ENCODE measurements around the gene RPF1. TPM values are rescaled to one million over a fixed set of nuclear protein-coding genes. Genes with fewer than 3 reads are reported as not detected.
A peak's percentile ranks its signal among the peaks of the same experiment; 100 is the strongest.
"Not testable (repeated sequence)": the region's sequence is repeated elsewhere in the genome, so short reads cannot be mapped to it uniquely, and the experiment has no call there.

Gene RPF1, protein sequence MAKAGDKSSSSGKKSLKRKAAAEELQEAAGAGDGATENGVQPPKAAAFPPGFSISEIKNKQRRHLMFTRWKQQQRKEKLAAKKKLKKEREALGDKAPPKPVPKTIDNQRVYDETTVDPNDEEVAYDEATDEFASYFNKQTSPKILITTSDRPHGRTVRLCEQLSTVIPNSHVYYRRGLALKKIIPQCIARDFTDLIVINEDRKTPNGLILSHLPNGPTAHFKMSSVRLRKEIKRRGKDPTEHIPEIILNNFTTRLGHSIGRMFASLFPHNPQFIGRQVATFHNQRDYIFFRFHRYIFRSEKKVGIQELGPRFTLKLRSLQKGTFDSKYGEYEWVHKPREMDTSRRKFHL
- total RNA-seq (2014; rRNA removed; shearing (Covaris generic)), result 38.0 and 42.6 TPM in 2 replicates

DNA sequence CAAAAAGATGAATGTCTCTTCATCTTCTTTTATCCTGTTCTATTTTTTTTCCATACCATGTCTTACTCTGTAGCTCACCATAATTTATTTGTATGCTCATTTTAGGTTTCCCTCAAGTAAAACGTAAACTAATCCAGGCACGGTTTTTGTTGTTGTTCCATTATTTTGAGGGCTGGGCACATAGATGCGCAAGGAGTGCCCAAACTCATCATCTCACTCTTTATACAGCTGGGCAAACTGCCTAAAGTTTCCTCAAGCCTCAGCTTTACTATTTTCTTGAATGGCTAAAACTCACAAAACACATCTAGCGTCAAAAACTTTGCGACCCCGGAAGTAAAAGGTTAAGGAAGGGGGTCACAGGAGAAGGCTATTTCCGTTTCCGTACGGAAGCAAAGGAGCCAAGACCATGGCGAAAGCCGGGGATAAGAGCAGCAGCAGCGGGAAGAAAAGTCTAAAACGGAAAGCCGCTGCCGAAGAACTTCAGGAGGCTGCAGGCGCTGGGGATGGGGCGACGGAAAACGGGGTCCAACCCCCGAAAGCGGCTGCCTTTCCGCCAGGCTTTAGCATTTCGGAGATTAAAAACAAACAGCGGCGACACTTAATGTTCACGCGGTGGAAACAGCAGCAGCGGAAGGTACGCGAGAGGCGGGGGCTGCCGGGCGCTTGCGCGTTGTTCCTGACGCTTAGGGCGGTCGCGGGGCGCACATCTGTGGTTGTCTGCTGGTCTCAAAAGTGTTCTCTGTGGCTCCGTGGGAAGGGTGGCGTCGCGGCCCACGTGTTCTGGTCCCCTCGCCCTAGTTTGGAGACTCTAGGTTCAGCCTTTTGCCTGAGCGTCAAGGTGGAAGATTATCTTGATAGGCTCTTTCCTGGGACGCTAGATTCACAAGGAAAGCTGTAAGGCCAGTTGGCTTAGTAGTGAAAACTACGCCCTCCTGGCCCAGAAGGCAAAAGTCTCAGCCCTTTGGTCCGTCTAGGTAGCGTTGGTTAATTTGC is at the start of gene RPF1:
RPF1 (plus strand) TSS at position 391 of the 993 bp plus-strand sequence; CDS start at position 407, 16 bp downstream.
- DNase-seq (ENCODE audit: low spot score), result peak; percentile 84

DNA sequence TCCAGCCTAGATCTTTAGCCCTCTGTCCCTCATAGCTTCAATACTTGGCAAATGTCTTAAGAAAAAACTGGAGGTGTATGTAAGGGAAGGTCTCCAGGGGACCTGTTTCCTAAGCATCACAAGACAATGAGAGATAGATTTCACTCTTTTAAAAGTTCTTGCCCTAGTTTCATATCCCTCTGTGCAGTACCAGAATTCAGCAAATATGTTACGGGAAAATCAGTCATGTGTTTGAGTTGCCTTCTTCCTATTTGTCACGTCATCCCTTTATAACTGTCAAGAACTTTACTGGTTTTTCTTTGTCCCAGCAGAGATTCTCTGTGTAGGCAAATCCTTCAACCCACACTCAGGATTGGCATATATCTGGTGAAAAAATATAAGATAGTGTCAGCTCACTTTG is 48.5 kb upstream of the RPF1 start:
- no peak for DNase-seq (ENCODE audit: low spot score)

DNA sequence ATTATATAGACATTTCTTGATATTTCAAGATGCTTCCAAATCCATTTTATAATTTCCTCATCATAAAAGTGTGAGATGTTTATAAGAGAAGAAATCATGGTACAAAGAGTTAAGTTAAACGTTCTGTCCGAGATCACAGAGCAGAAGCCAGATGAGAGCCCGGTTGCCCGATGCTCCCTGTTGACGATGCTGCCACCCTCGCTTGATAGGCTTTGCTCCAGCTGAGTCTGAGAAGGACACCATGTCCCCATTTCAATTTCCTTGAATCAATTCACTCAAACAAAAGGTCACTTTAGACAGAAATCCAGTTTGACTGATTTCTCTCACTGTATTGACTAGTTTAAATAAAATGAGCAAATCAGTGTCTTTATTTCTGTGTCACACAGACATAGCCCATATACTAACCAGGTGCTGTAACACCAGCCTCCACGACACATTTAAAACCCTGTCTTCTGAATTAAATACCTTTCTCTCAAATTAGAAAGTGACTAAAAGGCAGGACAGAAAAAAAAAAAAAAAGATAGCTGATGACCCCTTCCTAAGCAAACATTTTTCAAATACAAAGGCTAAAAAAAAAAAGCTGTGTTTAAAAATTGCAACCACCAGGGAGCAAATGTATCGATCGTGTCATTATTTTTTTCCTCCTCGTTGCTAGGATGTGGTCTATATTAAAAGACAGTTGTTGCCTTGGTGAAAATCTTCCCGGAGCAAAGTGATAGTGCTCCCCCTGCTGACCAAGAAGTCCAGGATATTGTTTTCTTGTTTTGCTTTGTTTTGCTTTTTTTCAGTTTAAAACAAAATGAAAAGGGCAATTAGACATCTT is 45.6 kb upstream of the RPF1 start:
- DNase-seq (ENCODE audit: low spot score), result peak; percentile 90

DNA sequence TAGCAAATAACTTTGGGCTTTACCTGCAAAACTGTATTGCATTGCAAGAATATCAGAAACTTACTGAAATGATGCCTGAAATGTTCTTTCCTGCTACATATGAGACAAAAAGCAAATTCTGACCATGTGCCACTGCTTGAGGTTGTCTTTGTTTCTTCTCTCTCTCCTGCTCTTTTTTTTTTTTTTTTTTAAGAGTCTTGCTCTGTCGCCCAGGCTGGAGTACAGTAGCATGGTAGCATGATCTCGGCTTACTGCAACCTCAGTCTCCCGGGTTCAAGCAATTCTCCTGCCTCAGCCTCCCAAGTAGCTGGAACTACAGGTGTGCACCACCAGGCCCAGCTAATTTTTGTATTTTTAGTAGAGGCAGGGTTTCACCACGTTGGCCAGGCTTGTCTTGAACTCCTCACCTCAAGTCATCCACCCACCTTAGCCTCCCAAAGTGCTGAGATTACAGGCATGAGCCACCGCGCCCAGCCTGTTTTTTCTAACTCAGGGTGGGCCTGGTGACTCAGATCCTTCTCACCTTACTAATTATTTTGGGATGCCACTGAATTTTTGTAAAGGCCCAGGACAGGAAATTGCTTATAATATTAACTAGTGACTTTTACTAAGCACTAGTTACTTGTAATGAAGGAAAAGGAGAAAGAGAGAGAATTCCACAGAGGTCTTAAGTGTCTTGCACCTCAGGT is 44.8 kb upstream of the RPF1 start:
- no peak for DNase-seq (ENCODE audit: low spot score)

DNA sequence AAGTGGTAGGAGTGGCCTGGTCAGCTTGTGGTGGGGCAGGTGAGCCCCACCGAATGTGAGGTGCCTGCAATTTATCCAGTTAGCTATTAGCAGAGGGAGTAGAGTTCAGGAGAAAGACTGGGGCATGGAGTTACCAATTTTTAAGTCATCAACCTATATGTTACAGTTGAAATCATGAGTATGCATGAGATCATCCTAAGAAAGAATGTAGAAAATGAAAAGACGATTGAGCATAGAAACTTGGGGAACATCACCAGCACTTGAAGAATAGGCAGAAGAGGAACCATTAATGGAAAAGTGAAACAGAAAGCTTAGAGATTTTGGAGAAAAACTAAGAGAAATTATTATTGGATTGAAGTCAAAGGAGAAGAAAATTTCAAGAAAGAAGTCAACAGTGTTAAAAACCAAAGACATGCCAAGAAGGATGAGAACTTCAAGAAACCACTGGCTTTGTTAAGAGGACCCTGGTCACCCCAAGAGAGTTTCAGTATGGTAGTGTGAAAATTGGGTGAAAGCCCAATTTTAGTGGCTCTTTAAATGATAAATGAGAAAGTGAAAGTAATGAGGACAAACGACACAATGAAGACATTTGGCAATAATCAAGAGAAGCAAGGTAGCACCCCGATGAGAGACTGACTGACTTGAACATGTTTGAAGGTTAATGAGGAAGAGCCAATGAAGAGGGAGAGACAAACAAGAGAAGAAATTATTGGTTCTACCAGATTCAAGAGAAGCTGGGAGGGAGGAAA is 44.1 kb upstream of the RPF1 start:
- DNase-seq (ENCODE audit: low spot score), result no peak

DNA sequence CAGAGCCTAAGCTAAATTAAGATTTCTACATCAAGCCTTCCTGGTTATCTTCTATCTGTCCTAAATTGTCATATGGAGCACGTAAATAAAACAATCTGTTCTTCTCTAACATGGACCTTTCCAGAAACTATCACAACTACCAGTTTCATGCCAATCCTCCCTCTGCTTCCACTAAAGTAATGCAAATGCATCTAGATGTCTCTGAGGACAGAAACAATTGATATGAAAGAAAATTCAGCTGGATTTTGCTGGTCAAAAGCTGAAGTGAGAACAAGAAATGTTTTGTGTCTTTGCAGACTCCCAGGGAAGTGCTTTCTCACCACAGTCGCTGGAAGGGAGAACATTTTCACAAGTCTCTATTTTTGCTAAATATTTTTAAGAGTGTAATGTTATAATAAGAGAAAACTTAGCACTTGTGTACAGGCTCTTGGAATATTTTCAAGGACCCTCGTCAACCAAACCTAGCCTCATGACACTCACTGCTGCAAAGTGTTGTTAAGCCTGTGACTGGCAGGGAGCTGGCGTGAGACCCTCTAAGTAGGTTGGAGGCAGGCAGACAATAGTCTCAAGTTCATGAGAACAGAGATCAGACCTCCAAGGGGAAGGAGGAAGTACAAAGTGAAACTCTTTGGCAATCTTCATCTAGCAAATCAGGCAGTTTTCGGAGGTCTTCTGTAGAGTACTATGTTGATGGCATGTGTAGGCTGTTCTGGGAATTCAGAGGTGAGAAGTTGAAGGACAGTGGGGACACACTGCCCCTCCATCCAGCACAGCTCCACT is 42.0 kb upstream of the RPF1 start:
- DNase-seq (ENCODE audit: low spot score), result no peak

DNA sequence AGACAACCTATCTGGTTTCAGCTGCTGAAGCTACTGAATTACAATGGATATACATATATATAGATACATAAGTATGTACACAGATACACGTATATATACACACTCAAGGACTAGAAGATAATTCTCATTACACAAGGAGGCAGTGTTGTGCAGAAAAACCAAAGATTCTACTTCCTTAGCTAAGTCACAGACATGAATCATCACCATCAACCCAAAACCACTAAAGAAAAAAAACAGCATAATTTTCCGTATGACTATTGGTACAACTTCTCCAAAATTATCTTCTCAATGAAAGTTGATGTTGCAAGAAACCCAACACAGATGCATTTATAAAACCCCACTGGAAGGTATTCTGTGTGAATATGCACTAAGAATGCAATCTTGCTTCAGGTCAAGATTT is 36.8 kb upstream of the RPF1 start:
- peak; percentile 84 for DNase-seq (ENCODE audit: low spot score)

DNA sequence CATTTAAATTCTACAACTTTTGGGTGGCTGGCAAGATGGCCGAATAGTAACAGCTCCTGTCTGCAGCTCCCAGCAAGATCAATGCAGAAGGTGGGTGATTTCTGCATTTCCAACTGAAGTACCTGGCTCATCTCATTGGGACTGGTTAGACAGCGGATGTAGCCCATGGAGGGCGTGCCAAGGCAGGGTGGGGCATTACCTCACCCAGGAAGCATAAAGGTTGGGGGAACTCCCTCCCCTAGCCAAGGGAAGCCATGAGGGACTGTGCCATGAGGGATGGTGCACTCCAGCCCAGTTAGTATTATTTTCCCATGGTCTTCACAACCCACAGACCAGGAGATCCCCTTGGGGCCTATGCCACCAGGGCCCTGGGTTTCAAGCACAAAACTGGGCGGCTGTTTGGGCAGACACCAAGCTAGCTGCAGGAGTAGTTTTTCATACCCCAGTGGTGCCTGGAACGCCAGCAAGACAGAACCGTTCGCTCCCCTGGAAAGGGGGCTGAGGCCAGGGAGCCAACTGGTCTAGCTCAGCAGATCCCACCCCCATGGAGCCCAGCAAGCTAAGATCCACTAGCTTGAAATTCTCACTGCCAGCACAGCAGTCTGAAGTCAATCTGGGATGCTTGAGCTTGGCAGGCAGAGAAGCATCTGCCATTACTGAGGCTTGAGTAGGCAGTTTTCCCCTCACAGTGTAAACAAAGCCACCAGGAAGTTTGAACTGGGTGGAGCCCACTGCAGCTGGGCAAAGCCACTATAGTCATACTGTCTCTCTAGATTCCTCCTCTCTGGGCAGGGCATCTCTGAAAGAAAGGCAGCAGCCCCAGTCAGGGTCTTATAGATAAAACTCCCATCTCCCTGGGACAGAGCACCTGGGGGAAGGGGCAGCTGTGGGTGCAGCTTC is 36.1 kb upstream of the RPF1 start:
- peak; percentile 61 for DNase-seq (ENCODE audit: low spot score)

DNA sequence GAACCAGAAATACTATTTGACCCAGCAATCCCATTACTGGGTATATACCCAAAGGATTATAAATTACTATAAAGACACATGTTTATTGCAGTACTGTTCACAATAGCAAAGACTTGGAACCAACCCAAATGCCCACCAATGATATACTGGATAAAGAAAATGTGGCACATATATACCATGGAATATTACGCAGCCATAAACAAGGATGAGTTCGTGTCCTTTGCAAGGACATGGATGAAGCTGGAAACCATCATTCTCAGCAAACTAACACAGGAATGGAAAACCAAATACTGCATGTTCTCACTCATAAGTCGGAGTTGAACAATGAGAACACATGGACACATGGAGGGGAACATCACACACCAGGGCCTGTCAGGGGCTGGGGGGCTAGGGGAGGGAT is 30.4 kb upstream of the RPF1 start:
- not testable (repeated sequence) for DNase-seq (ENCODE audit: low spot score)

DNA sequence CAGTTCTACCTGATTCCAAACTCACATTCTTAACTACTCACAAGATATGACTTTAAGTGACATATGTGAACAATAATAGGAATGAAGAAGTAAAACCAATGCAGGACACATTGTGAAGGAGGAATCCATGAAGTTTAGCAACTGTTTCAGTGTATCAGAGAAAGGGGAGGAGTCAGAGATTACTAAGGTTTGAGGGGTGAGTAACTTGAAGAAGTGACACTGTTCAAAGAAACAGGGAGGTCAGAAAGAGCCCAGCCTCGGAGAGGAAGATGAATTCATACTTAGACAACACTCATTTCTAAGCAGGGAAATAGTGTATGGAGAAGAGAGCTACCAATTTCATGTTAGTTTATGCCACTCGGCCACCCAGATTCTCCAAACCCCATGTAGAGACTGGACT is 28.2 kb upstream of the RPF1 start:
- no peak for DNase-seq (ENCODE audit: low spot score)

DNA sequence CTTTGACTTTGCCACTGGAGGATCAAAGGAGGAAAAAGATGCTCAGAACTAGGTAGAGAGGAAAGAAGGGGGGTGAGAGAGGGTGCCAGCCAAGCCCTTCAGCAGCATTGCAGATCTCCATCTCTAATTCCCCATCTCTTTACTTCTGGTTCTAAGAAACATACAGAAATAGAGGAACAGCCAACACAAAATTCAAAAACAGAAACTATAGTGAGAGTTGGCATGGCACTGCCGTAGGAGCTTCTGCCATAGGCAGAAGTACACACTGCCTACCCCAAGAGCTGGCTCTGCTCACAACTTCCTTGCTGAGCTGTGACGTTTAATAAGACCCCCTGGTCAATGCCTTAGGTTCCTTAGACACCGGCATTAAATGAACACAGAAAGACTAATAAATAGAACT is 26.6 kb upstream of the RPF1 start:
- DNase-seq (ENCODE audit: low spot score), result no peak

DNA sequence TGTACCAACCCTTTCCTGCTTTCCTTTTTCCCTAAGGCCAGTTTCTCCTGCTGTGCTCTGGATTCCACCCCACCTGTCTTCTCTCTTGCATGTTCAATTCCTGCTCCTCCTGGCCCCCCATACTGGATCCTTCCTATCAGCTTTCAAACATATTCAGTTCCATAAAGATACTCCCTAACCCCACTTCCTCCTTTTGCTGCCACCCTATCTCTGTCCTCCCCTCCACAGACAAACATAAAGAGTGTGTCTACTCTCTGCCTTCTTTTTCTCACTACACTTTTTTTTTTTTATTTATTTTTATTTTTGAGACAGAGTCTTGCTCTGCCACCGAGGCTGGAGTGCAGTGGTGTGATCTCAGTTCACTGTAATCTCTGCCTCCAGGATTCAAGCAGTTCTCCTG is 16.9 kb upstream of the RPF1 start:
- DNase-seq (ENCODE audit: low spot score), result no peak

DNA sequence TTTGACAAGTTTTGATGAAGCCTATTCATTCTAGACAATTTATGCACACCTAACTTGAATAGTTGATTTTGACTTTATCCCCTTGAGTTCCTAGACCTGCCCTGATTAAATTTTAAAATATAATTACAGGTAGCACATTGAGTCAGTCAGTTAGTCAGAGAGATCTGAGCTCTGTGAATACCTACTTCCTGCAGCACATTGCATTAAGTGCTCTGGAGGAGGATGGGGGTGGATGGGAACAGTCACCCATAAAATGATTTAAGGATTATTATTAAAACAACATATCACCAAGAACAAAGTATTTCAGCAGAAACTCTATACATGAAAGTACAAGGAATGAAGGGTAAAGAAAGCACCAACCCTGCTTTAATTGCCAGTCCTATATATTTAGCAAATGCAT is 11.8 kb upstream of the RPF1 start:
- DNase-seq (ENCODE audit: low spot score), result no peak

DNA sequence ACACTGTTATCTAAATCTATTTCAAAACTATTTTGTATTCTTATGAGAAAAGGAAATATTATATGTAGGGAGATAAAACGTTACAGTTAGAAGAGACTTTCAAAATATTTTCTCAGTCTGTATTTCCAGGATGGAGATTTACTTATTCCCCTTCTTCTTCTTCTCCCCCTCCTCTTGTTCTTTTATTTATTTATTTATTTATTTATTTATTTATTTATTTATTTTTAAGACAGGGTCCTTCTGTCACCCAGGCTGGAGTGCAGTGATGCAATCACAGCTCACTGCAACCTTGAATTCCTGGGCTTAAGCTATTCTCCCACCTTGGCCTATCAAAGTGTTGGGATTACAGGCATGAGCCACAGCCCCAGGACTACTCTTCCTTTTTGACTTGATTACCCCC is 2.8 kb upstream of the RPF1 start:
- DNase-seq (ENCODE audit: low spot score), result no peak

DNA sequence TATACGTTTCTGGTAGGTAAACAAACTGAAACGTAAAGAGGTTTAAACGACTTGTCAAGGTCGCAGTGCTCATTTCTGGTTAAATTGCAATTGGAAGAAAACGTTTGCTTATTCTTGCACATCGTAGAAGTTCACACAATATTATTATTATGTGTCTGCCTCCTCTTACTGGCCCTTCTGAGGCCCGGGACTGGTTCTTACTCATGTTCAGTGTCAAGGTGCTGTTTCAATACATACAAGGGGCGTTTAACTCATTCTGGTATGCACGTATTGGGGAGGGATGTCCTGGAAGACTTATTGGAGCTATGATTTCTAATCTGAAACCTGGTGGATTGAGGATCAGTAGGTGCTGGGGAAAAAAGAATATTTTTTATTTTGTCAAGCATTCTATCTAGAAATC is 932 bp downstream of the RPF1 start:
- DNase-seq (ENCODE audit: low spot score), result no peak

DNA sequence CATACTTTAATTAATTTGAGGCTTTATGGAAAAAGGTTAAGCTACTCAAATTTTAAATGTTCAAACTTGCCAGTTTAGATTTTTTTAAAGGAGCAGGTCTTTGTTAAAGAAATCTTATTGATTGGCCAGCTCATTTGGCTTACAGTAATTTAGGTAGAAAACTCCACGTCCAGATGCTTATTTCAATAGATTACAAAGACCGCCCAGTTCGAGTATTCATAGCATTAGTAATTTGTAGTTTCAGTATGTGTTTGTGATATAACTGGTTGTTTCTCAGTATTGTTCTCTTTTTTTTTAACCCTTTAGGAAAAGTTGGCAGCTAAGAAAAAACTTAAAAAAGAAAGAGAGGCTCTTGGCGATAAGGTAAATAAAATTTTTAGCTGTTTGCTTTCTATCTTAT is 1.6 kb downstream of the RPF1 start:
- no peak for DNase-seq (ENCODE audit: low spot score)

DNA sequence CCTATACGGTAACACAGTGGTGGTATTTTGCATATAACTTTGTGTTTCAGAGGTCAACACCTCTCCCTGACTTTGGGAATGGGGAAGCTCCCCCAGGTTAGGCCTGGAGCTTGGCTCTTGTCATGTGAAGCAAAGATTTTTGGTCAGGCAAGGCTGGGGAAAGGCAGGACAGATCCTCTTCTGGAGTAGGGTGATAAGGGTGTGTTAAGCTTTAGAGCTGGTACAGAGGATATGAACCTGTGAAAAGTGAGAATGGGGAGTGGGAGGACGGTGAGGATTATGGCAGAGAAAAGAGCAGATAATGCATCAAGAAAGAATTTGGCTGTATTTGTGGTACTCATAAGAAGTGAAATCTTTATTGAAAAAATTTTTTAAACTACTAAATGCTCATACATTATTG is 2.3 kb downstream of the RPF1 start:
- DNase-seq (ENCODE audit: low spot score), result no peak

DNA sequence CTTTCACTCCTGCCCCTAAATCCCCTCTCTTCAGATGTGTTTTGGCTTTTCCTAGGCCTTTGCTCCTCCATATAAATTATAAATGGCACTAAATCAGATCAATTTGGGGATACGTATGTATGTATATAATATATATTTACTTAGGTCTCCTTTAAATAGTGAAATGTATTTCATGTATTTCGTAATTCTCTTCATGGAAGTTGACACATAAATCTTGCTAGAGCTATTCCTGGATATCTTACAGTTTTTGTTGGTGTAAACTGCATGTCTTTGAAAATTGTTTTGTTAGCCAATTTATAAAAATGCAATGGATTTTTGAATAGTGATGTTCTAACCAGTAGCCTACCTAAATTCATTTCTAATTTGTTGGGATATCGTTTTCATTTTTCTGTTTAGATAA is 9.0 kb downstream of the RPF1 start:
- no peak for DNase-seq (ENCODE audit: low spot score)

DNA sequence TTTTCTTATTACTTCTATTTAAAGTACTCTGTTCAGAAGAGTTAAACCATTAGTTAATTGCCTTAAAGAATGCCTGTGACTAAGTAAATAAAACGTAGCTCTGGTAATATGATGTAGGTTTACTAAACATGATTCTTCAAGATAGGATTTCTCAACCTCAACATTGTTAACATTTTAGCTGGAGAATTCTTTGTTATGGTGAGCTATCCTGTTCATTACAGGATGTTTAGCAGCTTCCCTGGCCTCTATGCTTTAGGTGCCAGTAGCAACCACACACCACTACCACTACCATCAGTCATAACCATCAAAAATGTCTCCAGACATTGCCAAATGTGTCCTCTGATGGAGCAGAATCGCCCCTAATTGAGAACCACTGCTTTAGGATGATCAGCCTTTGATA is 10.7 kb downstream of the RPF1 start:
- no peak for DNase-seq (ENCODE audit: low spot score)

Data from HT-29 (cell line).